HG02885 (cell line): ENCODE results near the gene ZNF18.

Experiments used
- ATAC-seq: cut with Tn5 transposase; IDR thresholded peaks from one replicate; pipeline ENCODE4 v1.9.1; 2021; ENCODE audit warnings: mild to moderate bottlenecking; ENCODE audit not compliant: unreplicated experiment, poor library complexity

ZNF18 gene, protein sequence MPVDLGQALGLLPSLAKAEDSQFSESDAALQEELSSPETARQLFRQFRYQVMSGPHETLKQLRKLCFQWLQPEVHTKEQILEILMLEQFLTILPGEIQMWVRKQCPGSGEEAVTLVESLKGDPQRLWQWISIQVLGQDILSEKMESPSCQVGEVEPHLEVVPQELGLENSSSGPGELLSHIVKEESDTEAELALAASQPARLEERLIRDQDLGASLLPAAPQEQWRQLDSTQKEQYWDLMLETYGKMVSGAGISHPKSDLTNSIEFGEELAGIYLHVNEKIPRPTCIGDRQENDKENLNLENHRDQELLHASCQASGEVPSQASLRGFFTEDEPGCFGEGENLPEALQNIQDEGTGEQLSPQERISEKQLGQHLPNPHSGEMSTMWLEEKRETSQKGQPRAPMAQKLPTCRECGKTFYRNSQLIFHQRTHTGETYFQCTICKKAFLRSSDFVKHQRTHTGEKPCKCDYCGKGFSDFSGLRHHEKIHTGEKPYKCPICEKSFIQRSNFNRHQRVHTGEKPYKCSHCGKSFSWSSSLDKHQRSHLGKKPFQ

DNA sequence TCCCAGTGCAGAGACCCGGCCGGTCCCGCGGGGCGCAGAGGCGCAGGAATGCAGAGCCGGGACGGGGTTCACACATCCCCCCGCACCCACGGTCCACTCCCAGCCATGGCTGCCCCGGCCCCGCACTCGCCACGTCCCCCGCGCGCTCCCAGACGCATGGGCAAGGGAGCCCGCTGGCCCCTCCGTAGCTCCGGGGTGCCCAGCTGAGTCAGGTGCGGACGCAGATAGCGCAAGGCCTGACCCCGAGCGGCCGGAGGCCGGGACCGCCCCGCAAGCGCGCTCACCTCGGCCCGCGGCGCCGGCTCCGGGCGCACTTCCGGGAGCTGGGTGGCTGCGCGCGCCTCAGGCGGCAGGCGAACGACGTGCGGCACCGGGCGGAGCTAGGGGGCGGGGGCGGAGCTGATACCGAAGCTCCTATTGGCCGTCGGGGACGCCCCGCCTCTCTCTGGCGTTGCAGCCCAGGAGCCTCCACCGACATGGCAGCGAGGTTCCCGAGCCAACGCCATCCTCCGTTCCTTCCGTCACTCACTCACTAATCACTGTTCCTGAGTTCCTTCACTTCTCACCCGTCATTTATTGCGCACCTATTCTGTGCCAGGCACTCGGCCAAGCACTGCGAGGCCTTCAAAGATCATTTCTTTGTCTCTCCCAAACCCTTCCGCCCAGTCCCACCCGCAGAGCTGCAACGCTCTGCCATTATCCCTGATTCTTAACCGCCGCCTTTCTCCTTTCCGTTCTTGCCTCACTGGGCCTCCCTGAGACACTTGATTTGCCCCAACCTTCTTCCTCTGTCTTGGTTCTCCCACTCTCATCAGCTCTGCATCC lies at the start of gene ZNF18:
Gene ZNF18 (minus strand): TSS at position 329 of the 825 bp plus-strand sequence. CDS start 4,646 bp downstream, outside the sequence.
- peak; percentile 96 for ATAC-seq

DNA sequence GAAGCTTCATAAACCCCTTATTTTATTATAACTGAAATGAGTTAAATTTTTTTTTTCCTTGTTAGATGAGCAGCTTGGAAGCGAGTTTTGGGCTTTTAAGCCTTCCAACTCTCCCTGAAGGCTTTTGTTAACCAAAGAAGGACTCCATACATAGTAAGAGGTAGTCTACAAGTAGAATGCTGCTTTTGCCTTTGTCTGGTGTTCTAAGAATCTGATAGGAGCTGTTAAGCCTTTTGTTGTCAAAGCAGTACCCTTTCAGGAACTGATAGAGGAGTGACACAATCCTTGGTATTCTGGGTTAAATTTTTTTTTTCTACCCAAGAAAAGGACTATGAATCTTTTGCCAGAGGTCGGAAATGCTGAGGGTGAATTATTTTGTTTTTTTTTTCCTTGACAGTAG lies 49.5 kb upstream of the ZNF18 start:
- ATAC-seq, result no peak

DNA sequence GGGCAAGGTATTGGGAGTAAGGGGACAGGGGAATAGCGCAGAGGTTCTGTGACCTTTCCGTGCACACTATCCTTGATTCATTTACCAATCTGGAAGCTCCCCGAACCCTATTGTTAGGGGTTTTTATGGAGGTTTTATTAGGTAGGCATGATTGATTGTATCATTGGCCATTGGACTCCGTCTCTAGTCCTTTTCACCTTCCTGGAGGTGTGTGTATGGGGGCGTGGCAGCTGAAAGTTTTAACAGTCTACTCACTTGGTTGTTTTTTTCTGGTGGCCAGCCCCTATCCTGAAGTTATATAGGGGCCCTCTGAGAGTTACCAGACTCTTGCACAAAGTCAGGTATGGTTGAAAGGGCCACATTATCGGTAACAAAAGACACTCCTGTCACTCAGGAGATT lies 46.4 kb upstream of the ZNF18 start:
- ATAC-seq, result no peak

DNA sequence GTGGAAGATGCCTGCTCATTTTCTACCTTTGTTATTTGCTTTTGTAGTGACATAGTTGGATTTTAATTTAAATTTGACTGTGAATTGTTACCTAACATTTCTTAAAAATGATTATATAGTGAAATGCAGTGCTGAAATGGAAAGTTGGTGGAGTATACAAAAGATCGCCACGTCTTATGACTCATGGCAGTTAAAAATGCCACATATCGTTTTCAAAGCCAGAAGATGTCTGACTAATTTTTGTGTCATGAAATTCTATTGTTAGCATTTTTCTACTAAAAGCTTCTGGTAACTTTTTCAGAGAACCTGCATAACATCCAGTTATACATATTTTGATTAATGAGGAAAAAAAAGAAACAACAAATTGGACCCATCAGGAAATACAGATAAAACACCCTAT lies 44.0 kb upstream of the ZNF18 start:
- no peak for ATAC-seq

DNA sequence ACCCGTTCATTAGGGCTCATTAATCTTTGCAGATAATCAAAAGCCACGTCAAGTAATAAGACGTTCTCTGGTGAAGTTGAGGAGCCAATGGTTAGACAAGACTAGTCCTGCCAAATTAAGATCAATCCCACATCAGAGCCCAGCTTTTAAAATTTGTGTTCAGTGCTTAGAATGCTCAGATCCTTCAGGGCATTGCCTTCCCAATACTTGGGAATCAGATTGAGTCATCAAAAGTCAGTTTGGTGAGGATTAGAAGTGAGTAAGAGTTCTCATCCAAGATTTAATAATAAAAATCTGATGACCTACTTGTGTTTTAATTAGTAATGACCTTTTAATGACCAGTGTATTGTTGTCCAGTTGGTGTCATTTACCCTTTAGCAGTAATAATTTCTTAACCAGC lies 43.2 kb upstream of the ZNF18 start:
- ATAC-seq, result no peak

DNA sequence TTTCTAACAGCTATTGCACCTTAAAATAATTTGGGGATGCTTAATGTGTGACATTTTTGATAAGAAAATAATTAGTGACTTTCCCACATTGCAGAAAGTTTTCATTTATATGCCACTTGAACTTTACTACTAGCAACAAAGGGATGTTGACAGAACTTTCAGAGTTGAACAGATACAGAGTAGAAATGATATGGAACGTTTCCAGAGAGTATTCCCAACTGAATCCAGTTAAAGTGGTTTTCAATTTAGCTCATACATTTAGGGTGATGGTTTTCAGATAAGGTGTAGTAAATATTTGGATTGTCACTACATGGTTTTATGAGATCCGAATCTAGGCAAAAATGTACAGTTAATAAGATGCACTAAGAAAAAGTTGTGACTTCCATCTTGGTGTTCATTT lies 40.7 kb upstream of the ZNF18 start:
- no peak for ATAC-seq

DNA sequence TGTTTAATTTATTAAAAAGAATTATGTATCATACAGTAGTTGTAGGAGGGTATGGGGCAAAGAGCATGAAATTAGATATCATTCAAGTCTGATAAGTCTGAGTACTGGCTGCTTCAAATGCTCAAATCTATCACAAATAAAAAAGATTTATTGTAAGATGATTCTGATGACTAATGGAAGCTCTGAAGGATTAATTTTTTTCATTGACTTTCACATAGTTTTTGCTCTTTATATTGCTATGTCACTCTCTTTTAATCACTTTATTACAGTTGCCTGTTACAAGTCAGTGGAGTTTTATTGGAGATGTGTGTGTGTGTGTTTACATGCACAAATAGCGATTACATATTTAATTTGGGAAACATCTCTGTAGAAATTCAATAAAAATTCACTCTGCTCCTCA lies 38.4 kb upstream of the ZNF18 start:
- no peak for ATAC-seq

DNA sequence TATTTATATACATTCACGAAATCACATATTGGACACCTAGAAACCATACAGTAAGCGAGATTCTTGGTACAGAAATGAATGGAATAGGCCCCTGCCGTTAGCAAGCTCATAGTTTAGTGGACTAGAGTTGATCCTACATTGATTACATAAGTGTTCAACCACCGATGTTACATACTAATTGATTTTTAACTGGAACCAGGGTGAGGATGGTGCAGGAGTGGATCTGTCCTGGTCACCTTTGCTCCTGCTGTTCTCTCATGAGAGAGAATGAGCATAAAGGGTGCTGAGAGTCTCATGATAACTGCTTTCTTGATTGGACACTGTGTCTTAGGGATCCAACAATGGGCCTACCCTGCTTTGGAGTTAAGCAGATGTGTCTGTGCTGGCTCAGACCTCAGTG lies 37.3 kb upstream of the ZNF18 start:
- ATAC-seq, result no peak

DNA sequence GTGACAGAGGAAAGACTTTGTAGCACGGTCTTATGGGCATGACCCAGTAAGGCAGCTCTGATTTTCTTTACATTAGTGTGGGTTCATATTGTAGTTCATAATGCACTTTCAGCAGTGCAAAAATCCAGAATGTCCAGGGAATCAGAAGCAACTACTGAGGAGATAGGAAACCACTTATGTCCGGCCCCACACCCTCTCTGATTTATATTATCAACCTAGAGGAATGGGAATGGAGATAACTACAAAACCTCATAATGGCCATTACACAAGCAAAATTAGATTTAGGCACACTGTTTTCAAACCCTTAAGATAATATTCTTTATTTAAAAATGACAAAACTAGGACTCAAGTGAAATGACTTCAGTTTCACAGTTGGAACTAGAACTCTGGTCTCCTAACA lies 31.3 kb upstream of the ZNF18 start:
- ATAC-seq, result no peak

DNA sequence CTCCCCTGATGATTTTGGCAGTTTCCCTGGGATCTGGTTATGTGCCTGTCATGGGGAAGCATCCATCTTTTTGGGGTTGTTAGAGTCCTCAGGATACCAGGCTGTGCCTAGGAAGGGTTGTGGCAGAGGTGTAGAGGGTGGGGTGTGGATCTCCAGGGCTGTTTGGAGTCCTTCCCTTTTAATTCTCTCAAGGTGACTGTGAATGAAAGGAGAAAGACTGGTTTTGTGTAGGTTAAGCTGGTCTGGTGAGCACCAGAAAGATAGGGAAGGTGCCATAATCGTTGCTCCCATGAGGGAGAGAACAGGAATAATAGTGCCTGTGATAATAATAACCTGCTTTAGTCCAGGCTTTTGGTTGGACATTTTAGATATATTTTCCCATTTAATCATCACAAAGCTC lies 30.4 kb upstream of the ZNF18 start:
- ATAC-seq, result no peak

DNA sequence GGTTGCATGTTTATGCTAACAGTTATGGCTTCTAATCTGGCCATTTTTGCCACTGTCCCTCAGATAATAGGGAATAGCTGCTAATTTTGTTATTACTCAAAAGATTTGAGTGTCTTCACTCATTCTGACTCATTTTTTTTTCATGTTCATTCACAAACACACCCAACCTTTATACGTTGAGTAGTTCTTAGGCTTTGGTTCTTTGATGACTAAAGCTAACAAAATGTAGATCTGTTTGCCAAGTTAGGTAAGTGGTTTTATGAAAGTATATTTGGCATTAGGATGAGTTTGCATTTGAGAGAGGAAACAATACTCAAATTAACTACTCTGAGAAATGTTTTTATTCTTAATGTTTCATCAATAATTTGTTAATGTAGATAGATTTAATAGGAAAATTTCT lies 27.1 kb upstream of the ZNF18 start:
- ATAC-seq, result no peak

DNA sequence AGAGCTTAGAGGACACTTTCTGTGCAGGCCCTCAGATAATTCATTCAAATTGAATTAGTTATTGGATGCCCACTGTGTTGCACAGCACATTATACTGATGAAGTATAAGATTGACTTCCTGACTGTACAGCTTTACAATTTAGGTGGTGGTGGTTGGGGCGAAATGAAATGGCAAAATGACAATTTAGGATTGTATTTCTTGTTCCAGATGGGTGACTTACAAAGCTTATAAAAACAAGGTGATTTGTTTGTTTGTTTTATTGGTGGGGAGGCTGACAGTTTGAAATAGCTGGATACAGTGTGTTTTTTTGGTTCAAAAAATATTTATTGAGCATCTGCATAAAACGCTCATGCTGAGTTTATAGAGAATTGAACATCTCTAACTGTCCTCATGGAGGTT lies 25.0 kb upstream of the ZNF18 start:
- ATAC-seq, result no peak

DNA sequence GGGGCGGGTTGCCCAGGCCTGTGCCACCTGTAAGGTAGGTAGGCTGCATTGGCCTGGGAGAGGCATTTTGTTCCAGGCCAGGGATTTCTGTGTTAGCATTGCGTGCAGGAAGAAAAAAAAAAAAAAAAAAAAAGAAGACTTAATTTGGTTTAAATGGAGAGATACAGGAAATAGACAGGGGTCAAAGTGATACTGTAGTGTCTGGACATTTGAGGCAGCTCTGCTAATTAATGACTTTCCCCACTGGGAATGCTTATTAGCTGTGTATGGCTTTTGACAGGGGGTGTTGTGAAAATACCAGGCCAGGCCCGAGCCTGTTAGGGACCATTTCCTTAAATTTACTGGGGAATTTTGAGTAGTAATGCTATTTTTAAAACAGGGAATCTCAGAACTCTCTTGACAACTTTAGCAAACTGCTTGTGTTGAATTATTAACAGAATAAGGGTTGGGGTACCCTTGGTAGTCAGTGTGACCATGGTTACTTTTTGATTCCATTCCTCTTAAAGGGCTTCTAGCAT lies 24.4 kb upstream of the ZNF18 start:
- no peak for ATAC-seq

DNA sequence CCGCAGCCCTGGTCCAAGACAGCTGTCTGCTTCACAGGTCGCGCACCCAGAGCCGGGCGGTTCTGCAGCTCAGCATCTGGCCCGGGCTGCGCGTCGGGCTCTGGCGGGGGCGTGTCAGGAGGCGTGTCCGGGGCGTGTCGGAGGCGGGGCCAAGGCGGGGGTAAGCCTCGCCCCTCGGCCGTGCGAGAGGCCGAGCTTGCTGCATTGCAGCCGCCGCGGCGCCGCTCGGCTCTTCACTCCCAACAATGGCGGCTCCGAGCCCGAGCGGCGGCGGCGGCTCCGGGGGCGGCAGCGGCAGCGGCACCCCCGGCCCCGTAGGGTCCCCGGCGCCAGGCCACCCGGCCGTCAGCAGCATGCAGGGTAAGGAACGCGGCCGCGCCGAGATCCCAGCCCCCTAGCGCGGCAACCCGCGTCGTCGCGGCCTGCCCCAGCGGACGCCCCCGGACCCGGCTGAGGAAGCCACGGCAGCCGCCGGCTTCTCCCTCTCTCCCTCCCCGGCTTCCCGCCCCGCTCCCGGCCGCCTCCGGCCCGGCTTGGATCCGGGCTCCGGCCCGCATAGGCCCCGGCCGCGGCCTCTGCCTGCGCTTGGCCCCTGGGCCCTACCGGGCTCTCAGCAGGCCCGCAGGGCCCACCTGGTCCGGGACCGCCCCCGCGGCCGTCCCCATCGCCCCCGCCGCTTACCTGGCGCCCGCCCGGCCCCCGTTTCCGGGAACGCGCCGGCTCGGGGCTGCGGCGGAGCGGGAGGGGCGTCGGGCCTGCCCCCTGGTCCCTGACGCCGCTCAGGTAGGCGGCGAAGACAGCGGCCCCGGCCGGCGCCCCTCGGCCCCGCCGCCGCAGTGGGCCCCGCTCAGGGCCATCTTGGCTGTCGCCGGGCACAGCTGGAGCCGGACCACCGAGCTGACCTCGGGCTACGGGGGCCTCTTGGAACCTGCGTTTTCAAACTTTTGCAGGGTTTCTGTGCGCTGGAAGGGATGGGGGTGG lies 23.7 kb upstream of the ZNF18 start, which contains the start of gene MAP2K4:
Gene MAP2K4 (plus strand): TSS at position 236 of the 981 bp plus-strand sequence. CDS start 10 bp downstream, at position 246.
- ATAC-seq, result peak; percentile 92

DNA sequence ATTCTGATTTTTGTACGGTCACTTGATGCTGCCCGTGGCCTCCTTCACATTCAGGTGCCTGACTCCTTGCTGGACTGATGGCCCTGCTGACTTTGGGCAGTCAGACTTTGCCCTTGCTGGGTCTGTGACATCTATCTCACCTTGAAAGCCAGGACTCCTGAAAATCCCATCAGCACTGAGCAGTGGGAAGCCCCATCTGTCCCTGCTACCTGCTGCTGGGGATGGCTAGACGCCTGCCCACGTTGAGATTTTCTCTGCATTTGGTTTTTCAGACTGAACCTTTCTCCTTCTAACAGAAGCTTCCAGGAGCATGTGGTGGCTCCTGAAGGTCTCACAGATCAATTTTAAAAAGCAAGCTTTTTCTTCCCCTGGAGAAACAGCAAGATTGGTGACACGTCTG lies 10.2 kb upstream of the ZNF18 start:
- ATAC-seq, result no peak

DNA sequence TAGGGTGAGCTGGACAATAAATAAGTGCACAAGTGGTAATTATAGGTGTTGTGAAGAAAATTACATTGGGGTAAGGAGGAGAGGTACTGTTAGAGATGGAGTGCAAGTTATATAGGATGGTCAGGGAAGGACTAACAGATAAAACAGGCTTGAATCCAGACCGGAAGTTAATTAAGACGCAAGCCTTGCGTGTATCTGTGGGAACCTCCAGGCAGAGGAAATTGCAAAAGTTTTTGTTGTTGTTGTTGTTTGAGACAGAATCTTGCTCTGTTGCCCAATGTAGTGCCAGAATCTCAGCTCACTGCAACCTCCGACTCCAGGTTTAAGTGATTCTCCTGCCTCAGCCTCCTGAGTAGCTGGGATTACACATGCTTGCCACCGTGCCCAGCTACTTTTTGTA lies 2.4 kb upstream of the ZNF18 start:
- ATAC-seq, result no peak

DNA sequence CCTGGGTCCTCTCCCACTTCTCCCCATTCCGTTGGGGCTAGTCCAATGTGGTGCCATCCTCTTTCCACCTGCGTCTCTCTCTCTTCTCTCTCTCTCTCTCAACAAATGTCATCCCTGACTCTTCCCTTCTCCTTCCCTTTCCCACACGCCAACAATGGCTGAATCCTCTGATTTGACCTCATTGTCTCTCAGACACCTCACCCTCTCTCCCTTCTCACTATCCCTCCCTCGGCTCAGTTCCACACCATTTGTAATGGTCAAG lies 628 bp upstream of the ZNF18 start:
- ATAC-seq, result no peak

DNA sequence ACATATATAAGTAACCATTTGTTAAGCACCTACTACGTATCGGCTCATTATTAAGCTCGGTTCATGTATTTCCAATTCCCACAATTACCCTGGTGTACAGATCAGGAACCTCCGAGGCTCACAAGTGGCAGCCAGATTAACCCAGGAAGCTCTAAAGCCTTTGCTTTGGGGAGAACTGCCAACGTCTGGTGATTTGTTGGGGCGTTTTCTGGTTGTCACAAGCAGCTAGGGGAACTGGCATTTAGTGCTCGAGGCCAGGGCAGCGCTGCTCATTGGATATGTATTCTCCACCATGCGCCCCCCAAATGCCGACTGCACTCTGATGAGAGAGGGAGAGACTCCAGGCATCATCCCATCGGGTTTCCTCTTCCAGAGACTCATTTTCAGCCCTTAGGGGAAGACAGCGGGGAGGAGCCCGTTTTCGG lies 541 bp downstream of the ZNF18 start:
- peak; percentile 35 for ATAC-seq

DNA sequence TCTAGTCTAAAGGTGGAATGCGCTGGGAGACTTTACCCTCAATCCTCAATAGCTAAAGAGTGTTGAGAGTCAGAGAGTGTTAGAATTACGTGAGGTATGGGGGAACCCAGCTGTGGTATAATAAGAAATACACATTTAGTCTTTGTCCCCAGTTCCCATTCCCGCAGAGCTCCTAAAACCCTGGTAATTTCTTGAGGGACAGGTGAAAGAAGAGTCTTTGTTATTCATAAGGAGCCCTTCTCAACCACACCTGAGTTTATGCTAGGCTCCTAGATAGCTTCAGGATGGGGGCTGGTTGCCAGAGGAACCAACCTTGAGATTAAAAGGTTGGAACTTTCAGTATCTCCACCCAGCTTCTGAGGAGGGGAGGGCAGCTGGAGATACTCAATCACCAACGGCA lies 5.8 kb downstream of the ZNF18 start:
- ATAC-seq, result no peak

DNA sequence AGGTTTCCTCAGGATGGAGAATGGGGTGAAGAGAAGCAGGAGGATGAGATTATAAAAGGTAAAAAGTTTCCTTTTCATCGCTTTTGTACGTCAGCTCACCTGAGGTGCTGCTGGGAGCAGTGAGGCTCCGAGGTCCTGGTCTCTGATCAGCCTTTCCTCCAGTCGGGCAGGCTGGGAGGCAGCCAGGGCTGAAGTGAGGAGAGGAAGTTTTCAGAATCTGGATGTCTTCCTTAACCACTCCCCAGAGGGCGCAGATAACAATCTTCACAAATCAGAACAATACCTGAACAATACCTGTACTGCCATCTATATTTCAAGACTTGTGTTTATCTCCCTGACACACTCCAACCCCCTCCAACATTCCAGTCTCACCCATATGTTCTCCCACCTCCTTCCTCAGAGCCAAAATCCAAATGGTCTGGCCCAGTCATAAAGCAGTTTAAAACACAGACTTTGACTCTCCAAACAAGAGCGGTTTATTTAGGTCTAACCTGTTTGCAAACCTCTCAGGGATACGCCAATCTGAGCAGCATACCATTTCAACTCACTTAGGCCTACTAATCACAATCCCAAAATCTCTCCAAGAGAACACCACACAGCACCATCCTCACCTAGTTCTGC lies 6.8 kb downstream of the ZNF18 start:
- no peak for ATAC-seq
